ENCODE results near the gene NRG2. TPM values are rescaled to one million over a fixed set of nuclear protein-coding genes. Genes with fewer than 3 reads are reported as not detected.

Gene NRG2
- total and polyA plus RNA-seq, 2 experiments from 2014 or later = 0.05 TPM; not detected in 1

DNA sequence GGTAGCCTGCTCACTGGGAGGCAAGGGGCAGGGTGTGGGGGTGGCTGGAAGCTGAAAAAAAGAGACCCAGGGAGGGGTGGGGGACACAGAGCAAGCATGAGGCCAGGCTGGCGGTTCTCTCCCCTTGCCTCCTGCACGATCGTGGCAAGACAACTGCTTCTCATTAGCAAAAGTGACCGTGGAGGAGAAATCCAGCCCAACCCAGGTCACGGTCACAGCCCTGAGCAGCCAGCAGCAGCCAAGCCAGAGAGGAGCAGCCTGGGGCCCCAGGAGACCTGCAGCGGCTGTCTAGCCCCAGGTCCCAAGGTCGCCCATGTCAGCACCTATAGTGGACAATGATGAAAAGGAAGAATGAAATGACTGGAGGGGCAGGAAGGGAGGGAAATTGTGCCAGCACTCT is 89.1 kb downstream of the NRG2 start:
- Histone ChIP-seq H3K27me3 (replicated peaks; ENCODE audit: insufficient read depth) (peaks cover 33% of the 10 kb centered on the region), H3K9me2 (ENCODE audit: insufficient read depth) (no peaks in the 10 kb centered on the region), H3K36me3 (ENCODE audit: low read depth) (no peaks in the 10 kb centered on the region), H3K79me2 (ENCODE audit: insufficient read depth) (no peaks in the 10 kb centered on the region), H3K9ac (no peak overlapping the region), H3F3A (ENCODE audit: insufficient read depth) (no peaks in the 10 kb centered on the region), H3K4me1 (ENCODE audit: insufficient read depth) (no peaks in the 10 kb centered on the region), H3K4me2 (ENCODE audit: unreplicated experiment) (no peak overlapping the region), H3K27ac (no peak overlapping the region), H4K20me1 (ENCODE audit: insufficient read depth) (no peaks in the 10 kb centered on the region), H3K9me3 (ENCODE audit: low read depth) (no peaks in the 10 kb centered on the region), H2AFZ (no peak overlapping the region), H3K4me3 (no peak overlapping the region)
- WGBS, 2 experiments (ENCODE audit: low coverage in 1 of 2, low lambda C conversion rate in 2 of 2, missing lambda C conversion rate in 2 of 2) = 43 to 48% methylated on average over 4 to 7 of the region's 7 CpGs
- TF ChIP-seq EZH2 (IDR thresholded peaks at IDR 0.05; ENCODE audit: insufficient read depth, poor library complexity, severe bottlenecking) (no peak), EZH2phosphoT487 (IDR thresholded peaks at IDR 0.05; ENCODE audit: insufficient read depth, low read depth) (no peak)
- DNase-seq = no peak
- in situ Hi-C loops (cut with MboI) = no loop called here

DNA sequence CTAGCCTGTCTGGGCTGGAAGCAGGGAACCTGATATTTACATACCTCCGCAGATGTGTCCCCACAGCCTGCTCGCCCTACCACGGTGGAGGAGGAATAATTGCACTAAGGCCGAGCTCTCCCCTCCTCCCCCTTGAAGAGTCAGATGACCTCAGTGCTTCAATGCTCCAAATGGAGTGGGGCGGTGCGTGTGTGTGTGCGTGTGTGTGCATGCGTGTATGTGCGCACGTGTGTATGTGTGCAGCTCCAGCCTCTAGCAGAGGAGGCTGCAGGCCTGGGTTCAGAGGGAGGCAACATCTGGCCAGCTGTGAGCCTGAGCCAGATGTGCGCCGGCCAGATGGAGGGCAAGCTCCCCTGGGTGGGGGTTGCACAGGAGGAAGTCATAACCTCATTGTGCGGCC is 90.5 kb downstream of the NRG2 start:
- no peaks in the 10 kb centered on the region for H3K36me3 ChIP-seq (ENCODE audit: low read depth)
- no peaks in the 10 kb centered on the region for H3K79me2 ChIP-seq (ENCODE audit: insufficient read depth)
- H3F3A ChIP-seq (ENCODE audit: insufficient read depth) = no peaks in the 10 kb centered on the region
- H3K9me3 ChIP-seq (ENCODE audit: low read depth) = no peaks in the 10 kb centered on the region
- no peak overlapping the region for H3K4me3 ChIP-seq
- in situ Hi-C loops (cut with MboI) = no loop called here
- peaks cover 38% of the 10 kb centered on the region for H3K27me3 ChIP-seq (replicated peaks; ENCODE audit: insufficient read depth)
- no peaks in the 10 kb centered on the region for H4K20me1 ChIP-seq (ENCODE audit: insufficient read depth)
- H3K27ac ChIP-seq = no peak overlapping the region
- 47 to 52% methylated on average over 13 of the region's 13 CpGs for WGBS, 2 experiments (ENCODE audit: low coverage in 1 of 2, low lambda C conversion rate in 2 of 2, missing lambda C conversion rate in 2 of 2)
- no peaks in the 10 kb centered on the region for H3K4me1 ChIP-seq (ENCODE audit: insufficient read depth)
- no peak for DNase-seq
- no peak overlapping the region for H3K9ac ChIP-seq
- H3K9me2 ChIP-seq (ENCODE audit: insufficient read depth) = no peaks in the 10 kb centered on the region
- no peak overlapping the region for H2AFZ ChIP-seq
- no peak for TF ChIP-seq EZH2 (IDR thresholded peaks at IDR 0.05; ENCODE audit: insufficient read depth, poor library complexity, severe bottlenecking)
- TF ChIP-seq EZH2phosphoT487 (IDR thresholded peaks at IDR 0.05; ENCODE audit: insufficient read depth, low read depth) = no peak
- no peak overlapping the region for H3K4me2 ChIP-seq (ENCODE audit: unreplicated experiment)

GRCh38 chr5:139951983-139952382 is 91.1 kb downstream of the NRG2 start:
- Histone ChIP-seq H3K9me2 (ENCODE audit: insufficient read depth) (no peaks in the 10 kb centered on the region), H3K27ac (no peak overlapping the region), H2AFZ (no peak overlapping the region), H3K27me3 (replicated peaks; ENCODE audit: insufficient read depth) (peaks cover 38% of the 10 kb centered on the region), H4K20me1 (ENCODE audit: insufficient read depth) (no peaks in the 10 kb centered on the region), H3K36me3 (ENCODE audit: low read depth) (no peaks in the 10 kb centered on the region), H3K4me3 (no peak overlapping the region), H3K9me3 (ENCODE audit: low read depth) (no peaks in the 10 kb centered on the region), H3F3A (ENCODE audit: insufficient read depth) (no peaks in the 10 kb centered on the region), H3K9ac (no peak overlapping the region), H3K4me2 (ENCODE audit: unreplicated experiment) (no peak overlapping the region), H3K4me1 (ENCODE audit: insufficient read depth) (no peaks in the 10 kb centered on the region), H3K79me2 (ENCODE audit: insufficient read depth) (no peaks in the 10 kb centered on the region)
- 76 to 81% methylated on average over 1 of the region's 1 CpG for WGBS, 2 experiments (ENCODE audit: low coverage in 1 of 2, low lambda C conversion rate in 2 of 2, missing lambda C conversion rate in 2 of 2)
- TF ChIP-seq EZH2 (IDR thresholded peaks at IDR 0.05; ENCODE audit: insufficient read depth, poor library complexity, severe bottlenecking) (no peak), EZH2phosphoT487 (IDR thresholded peaks at IDR 0.05; ENCODE audit: insufficient read depth, low read depth) (no peak)
- DNase-seq = no peak
- in situ Hi-C loops (cut with MboI) = no loop called here

DNA sequence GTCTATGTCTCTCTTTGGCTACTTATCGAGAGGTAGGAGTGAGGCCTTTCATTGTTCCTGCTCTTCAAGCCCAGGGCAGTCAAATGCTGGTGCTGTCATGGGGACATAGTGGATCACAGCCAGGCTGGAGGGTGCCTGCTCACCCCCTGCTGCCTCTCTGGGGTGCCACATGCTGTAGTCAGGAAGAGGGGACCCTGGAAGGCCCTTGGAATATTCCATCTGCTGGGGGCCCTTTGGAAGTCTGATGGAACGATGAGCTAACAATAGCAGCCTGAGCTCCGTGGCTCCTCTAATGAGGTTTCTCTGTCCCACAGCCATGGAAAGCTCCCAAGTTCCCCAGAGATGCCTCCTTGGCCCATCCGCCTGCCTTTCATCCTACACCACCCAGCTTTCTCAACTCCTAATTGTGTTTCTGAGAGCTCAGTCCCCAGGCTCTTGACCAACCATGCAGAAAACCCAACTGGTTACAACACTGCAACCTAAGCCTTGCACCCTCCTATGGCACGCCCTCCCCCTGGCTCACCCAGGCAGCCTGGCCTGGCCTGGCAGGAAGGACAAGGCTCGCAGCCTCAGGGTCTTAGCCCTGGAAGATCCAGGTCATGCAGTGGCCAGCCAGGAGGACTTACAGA is 91.7 kb downstream of the NRG2 start:
- H3K9me2 ChIP-seq (ENCODE audit: insufficient read depth) = no peaks in the 10 kb centered on the region
- H3K4me2 ChIP-seq (ENCODE audit: unreplicated experiment) = no peak overlapping the region
- no peak overlapping the region for H2AFZ ChIP-seq
- no peaks in the 10 kb centered on the region for H3K4me1 ChIP-seq (ENCODE audit: insufficient read depth)
- H3K27me3 ChIP-seq (replicated peaks; ENCODE audit: insufficient read depth) = peaks cover 38% of the 10 kb centered on the region
- H3K79me2 ChIP-seq (ENCODE audit: insufficient read depth) = no peaks in the 10 kb centered on the region
- DNase-seq = no peak
- in situ Hi-C loops (cut with MboI) = no loop called here
- no peaks in the 10 kb centered on the region for H3K36me3 ChIP-seq (ENCODE audit: low read depth)
- no peak overlapping the region for H3K27ac ChIP-seq
- 37 to 46% methylated on average over 6 of the region's 6 CpGs for WGBS, 2 experiments (ENCODE audit: low coverage in 1 of 2, low lambda C conversion rate in 2 of 2, missing lambda C conversion rate in 2 of 2)
- H3K4me3 ChIP-seq = no peak overlapping the region
- H4K20me1 ChIP-seq (ENCODE audit: insufficient read depth) = no peaks in the 10 kb centered on the region
- TF ChIP-seq EZH2 (IDR thresholded peaks at IDR 0.05; ENCODE audit: insufficient read depth, poor library complexity, severe bottlenecking) (no peak), EZH2phosphoT487 (IDR thresholded peaks at IDR 0.05; ENCODE audit: insufficient read depth, low read depth) (no peak)
- H3K9ac ChIP-seq = no peak overlapping the region
- H3K9me3 ChIP-seq (ENCODE audit: low read depth) = no peaks in the 10 kb centered on the region
- H3F3A ChIP-seq (ENCODE audit: insufficient read depth) = no peaks in the 10 kb centered on the region
